ENCODE measurements around the gene TUBB1. TPM values are rescaled to one million over a fixed set of nuclear protein-coding genes. Genes with fewer than 3 reads are reported as not detected.

Gene TUBB1
- total and polyA plus RNA-seq, 2 of the 4 experiments (the other 2 are of a cell fraction): not detected

DNA sequence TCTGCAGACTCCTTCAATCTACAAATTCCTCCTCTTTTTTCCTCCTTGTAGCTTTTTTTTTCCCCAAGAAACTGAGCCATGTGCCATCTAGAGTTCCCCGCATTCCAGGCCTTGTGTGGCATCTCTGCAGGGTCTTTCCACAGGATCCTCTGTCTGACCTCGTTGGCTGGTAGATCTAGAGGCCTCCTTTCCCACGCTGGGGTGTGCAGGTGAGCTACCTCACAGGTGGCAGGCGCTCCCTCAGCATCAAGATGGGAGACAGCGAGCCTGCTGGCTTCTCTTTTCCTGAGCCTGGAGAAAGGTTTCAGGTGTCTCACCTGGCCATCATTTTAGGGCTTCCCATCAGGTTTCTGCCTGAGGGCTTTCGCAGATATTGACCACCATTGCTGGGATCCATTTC is 47.8 kb upstream of the TUBB1 start:
- H2BK120ac ChIP-seq (ENCODE audit: low read depth, low read length): no peak overlapping the region
- H3K9me3 ChIP-seq (ENCODE audit: control insufficient read depth, insufficient read depth, low read length): peaks cover 7% of the 10 kb centered on the region
- CTCF ChIA-PET: interaction anchor here (0.6 kb wide), 1 partner anchor 994 kb away, joined by 3 read pairs; no protein-coding TSS in a partner anchor
- H4K20me1 ChIP-seq (ENCODE audit: insufficient read depth, low read length): no peaks in the 10 kb centered on the region
- no peak overlapping the region for H3K56ac ChIP-seq (ENCODE audit: extremely low read depth, insufficient read depth, low read length)
- H4K5ac ChIP-seq (ENCODE audit: low read depth, low read length): no peak overlapping the region
- H2BK5ac ChIP-seq (ENCODE audit: low read depth, low read length, poor library complexity, severe bottlenecking): no peak overlapping the region
- H2AFZ ChIP-seq (replicated peaks; ENCODE audit: low read length, poor library complexity): no peak overlapping the region
- dilution Hi-C loops (cut with HindIII; ENCODE audit: low sequenced_read_pairs, unreplicated experiment) (no loop called here), in situ Hi-C loops (cut with MboI; ENCODE audit: low sequenced_read_pairs) (no loop called here), intact Hi-C loops (cut with micrococcal nuclease) (no loop called here)
- no peak overlapping the region for H3K4ac ChIP-seq (ENCODE audit: low read depth, low read length)
- POLR2A ChIA-PET (ENCODE audit: unreplicated experiment): no interaction called here
- H2AK5ac ChIP-seq (ENCODE audit: low read depth, low read length): no peak overlapping the region
- no peak overlapping the region for H4K91ac ChIP-seq (ENCODE audit: insufficient read depth, low read depth, low read length)
- no peak overlapping the region for H2AK9ac ChIP-seq (replicated peaks; ENCODE audit: low read depth, low read length, poor library complexity)
- H3K79me1 ChIP-seq (ENCODE audit: low read depth in 1 of 2, low read length in 2 of 2): no peaks in the 10 kb centered on the region
- DNase-seq (no peak), ATAC-seq (ENCODE audit: low read depth) (no peak)
- H3K27ac ChIP-seq (ENCODE audit: insufficient read depth, low read length): no peak overlapping the region
- no peak overlapping the region for H4K8ac ChIP-seq (ENCODE audit: low read depth in 2 of 2, low read length in 2 of 2)
- TF ChIP-seq CEBPB (IDR thresholded peaks at IDR 0.05; ENCODE audit: low read depth, low read length) (no peak), MAFK (IDR thresholded peaks at IDR 0.05; ENCODE audit: low read depth, low read length) (no peak), CHD1 (IDR thresholded peaks at IDR 0.05; ENCODE audit: low read depth, low read length) (no peak), MAZ (IDR thresholded peaks at IDR 0.05; ENCODE audit: borderline replicate concordance, low read depth, low read length) (no peak), FOS (IDR thresholded peaks at IDR 0.05; ENCODE audit: low read depth, low read length) (no peak), BHLHE40 (IDR thresholded peaks at IDR 0.05; ENCODE audit: low read depth, low read length) (no peak)
- TF ChIP-seq, protein P1, sequence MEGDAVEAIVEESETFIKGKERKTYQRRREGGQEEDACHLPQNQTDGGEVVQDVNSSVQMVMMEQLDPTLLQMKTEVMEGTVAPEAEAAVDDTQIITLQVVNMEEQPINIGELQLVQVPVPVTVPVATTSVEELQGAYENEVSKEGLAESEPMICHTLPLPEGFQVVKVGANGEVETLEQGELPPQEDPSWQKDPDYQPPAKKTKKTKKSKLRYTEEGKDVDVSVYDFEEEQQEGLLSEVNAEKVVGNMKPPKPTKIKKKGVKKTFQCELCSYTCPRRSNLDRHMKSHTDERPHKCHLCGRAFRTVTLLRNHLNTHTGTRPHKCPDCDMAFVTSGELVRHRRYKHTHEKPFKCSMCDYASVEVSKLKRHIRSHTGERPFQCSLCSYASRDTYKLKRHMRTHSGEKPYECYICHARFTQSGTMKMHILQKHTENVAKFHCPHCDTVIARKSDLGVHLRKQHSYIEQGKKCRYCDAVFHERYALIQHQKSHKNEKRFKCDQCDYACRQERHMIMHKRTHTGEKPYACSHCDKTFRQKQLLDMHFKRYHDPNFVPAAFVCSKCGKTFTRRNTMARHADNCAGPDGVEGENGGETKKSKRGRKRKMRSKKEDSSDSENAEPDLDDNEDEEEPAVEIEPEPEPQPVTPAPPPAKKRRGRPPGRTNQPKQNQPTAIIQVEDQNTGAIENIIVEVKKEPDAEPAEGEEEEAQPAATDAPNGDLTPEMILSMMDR (conservative IDR thresholded peaks at IDR 0.05; ENCODE audit: low read depth, low read length): no peak
- TF ChIP-seq, protein P2, sequence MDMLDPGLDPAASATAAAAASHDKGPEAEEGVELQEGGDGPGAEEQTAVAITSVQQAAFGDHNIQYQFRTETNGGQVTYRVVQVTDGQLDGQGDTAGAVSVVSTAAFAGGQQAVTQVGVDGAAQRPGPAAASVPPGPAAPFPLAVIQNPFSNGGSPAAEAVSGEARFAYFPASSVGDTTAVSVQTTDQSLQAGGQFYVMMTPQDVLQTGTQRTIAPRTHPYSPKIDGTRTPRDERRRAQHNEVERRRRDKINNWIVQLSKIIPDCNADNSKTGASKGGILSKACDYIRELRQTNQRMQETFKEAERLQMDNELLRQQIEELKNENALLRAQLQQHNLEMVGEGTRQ (IDR thresholded peaks at IDR 0.05; ENCODE audit: low read depth, low read length): no peak
- no peak overlapping the region for H3K18ac ChIP-seq (ENCODE audit: low read depth, low read length)
- H3K9me1 ChIP-seq (ENCODE audit: insufficient read depth, low read length): no peaks in the 10 kb centered on the region
- no peak overlapping the region for H3K14ac ChIP-seq (replicated peaks; ENCODE audit: low read depth, low read length)
- H3K9ac ChIP-seq (ENCODE audit: low read depth, low read length): no peak overlapping the region
- H3K4me3 ChIP-seq (ENCODE audit: insufficient read depth, low read depth, low read length): no peak overlapping the region
- no peak overlapping the region for H3K23ac ChIP-seq (ENCODE audit: low read depth, low read length)
- no peak overlapping the region for H2BK20ac ChIP-seq (ENCODE audit: low read depth, low read length)
- H3K4me2 ChIP-seq (ENCODE audit: low read depth, low read length): no peak overlapping the region
- H3K27me3 ChIP-seq (ENCODE audit: control insufficient read depth, insufficient read depth, low read length): peaks cover 5% of the 10 kb centered on the region; the same call in 1 of the 2 replicates
- WGBS, 2 experiments (ENCODE audit: extremely low coverage in 2 of 2, insufficient read length in 1 of 2): 42% methylated on average over 4 of the region's 6 CpGs; no CpG with 5 or more reads in 1 of the 2 experiments
- no peak overlapping the region for H2BK15ac ChIP-seq (ENCODE audit: low read depth, low read length)
- H3K36me3 ChIP-seq (ENCODE audit: control insufficient read depth, insufficient read depth, low read length): no peaks in the 10 kb centered on the region
- no peaks in the 10 kb centered on the region for H3K4me1 ChIP-seq (ENCODE audit: control insufficient read depth, insufficient read depth, low read length)
- BruUV-seq (replicated peaks): no TSS peak

Data from IMR-90 (cell line).